ENCODE measurements around the gene CELF4. TPM values are rescaled to one million over a fixed set of nuclear protein-coding genes. Genes with fewer than 3 reads are reported as not detected.

CELF4 gene
- total RNA-seq, 2 donors from 2014 or later, result 1.4 TPM; not detected in 1

GRCh38 chr18:37284260-37284659 is 281.3 kb downstream of the CELF4 start:
- Histone ChIP-seq H3K9ac (ENCODE audit: low read depth in 2 of 2, low read length in 2 of 2) (no peak overlapping the region), H3K27ac (no peak overlapping the region), H3K27me3 (no peaks in the 10 kb centered on the region), H3K36me3 (no peaks in the 10 kb centered on the region), H3K4me1 (no peaks in the 10 kb centered on the region), H3K4me3 (no peak overlapping the region), H3K9me3 (no peaks in the 10 kb centered on the region)
- intact Hi-C loops (cut with DNase I), result no loop called here
- no peak for DNase-seq
- no peak for TF ChIP-seq CTCF (IDR thresholded peaks at IDR 0.05)

- TF ChIP-seq CTCF (IDR thresholded peaks at IDR 0.05), result no peak
- intact Hi-C loops (cut with DNase I), result no loop called here
- DNase-seq, result no peak
- no peak overlapping the region for H3K9ac ChIP-seq (ENCODE audit: low read depth in 2 of 2, low read length in 2 of 2)
- H3K27ac ChIP-seq, result no peak overlapping the region
- H3K9me3 ChIP-seq, result no peaks in the 10 kb centered on the region
- no peaks in the 10 kb centered on the region for H3K36me3 ChIP-seq
- no peak overlapping the region for H3K4me3 ChIP-seq
- H3K4me1 ChIP-seq, result no peaks in the 10 kb centered on the region
- no peaks in the 10 kb centered on the region for H3K27me3 ChIP-seq
Observed at GRCh38 chr18:37282386-37283037, 283.1 kb downstream of the CELF4 start.

- no peak overlapping the region for H3K9ac ChIP-seq (ENCODE audit: low read depth in 2 of 2, low read length in 2 of 2)
- no peak overlapping the region for H3K27ac ChIP-seq
- no peaks in the 10 kb centered on the region for H3K27me3 ChIP-seq
- no peak for DNase-seq
- intact Hi-C loops (cut with DNase I), result no loop called here
- H3K9me3 ChIP-seq, result no peaks in the 10 kb centered on the region
- no peaks in the 10 kb centered on the region for H3K4me1 ChIP-seq
- TF ChIP-seq CTCF (IDR thresholded peaks at IDR 0.05), result no peak
- H3K36me3 ChIP-seq, result no peaks in the 10 kb centered on the region
- H3K4me3 ChIP-seq, result no peak overlapping the region
Observed at GRCh38 chr18:37280701-37281393, 284.8 kb downstream of the CELF4 start.

GRCh38 chr18:37277804-37278203 is 287.8 kb downstream of the CELF4 start:
- intact Hi-C loops (cut with DNase I), result no loop called here
- no peaks in the 10 kb centered on the region for H3K4me1 ChIP-seq
- no peak for TF ChIP-seq CTCF (IDR thresholded peaks at IDR 0.05)
- no peak overlapping the region for H3K27ac ChIP-seq
- H3K9ac ChIP-seq (ENCODE audit: low read depth in 2 of 2, low read length in 2 of 2), result no peak overlapping the region
- H3K4me3 ChIP-seq, result no peak overlapping the region
- H3K36me3 ChIP-seq, result no peaks in the 10 kb centered on the region
- H3K9me3 ChIP-seq, result no peaks in the 10 kb centered on the region
- peaks cover 12% of the 10 kb centered on the region for H3K27me3 ChIP-seq
- no peak for DNase-seq

- H3K4me3 ChIP-seq, result no peak overlapping the region
- no peaks in the 10 kb centered on the region for H3K9me3 ChIP-seq
- DNase-seq, result no peak
- no peak overlapping the region for H3K27ac ChIP-seq
- peaks cover 12% of the 10 kb centered on the region for H3K27me3 ChIP-seq
- no peaks in the 10 kb centered on the region for H3K4me1 ChIP-seq
- H3K9ac ChIP-seq (ENCODE audit: low read depth in 2 of 2, low read length in 2 of 2), result no peak overlapping the region
- intact Hi-C loops (cut with DNase I), result no loop called here
- TF ChIP-seq CTCF (IDR thresholded peaks at IDR 0.05), result no peak
- no peaks in the 10 kb centered on the region for H3K36me3 ChIP-seq
Observed at GRCh38 chr18:37276111-37276890, 289.3 kb downstream of the CELF4 start.

All from colonic mucosa (tissue), 4 donors.